K562 (cell line): ENCODE data around the gene TRIM26. TPM values are rescaled to one million over a fixed set of nuclear protein-coding genes. Genes with fewer than 3 reads are reported as not detected.

ENCODE experiments used
- CHD7 ChIP-seq: fragments of 200-600 bp; sonication (generic); IDR thresholded peaks from one replicate; pipeline ENCODE4 v1.6.1; 2012; ENCODE audit warnings: mild to moderate bottlenecking, low read depth, low read length, inconsistent platforms
- polyA plus RNA-seq, 8 experiments: library from polyadenylated mRNA; depleted of rRNA in 4 of 8; stranded (reverse) in 5 of 8; unstranded in 3 of 8; fragments of >200 nt; fragmentation: Nextera tagmentation in 2 of 8; fragmentation: Illumina TruSeq in 1 of 8; extraction: Ambion mirVana in 2 of 8; extraction: Trizol in 1 of 8; gene quantifications; 2 replicates each; pipeline versions ENCODE4 v1.2.1 to v1.2.3, GENCODE V29; 2011 to 2014; ENCODE audit warnings: inconsistent platforms in 1 of 8, missing spikeins in 1 of 8
- total RNA-seq, 7 experiments: library from RNA; depleted of rRNA in 6 of 7; stranded (reverse); fragments of >200 nt in 6 of 7; fragmentation: Illumina TruSeq in 2 of 7; extraction: Trizol in 2 of 7; gene quantifications; 2 replicates each; pipeline versions ENCODE4 v1.2.1 to v1.2.3, GENCODE V29; 2011 to 2021; ENCODE audit warnings: low replicate concordance in 1 of 7

TRIM26 gene
- total and polyA plus RNA-seq, 9 of the 15 experiments (the other 6 are each of a cell fraction or from before 2014, with no cell fraction given), result 0.80 to 5.0 (median 2.8) TPM

DNA sequence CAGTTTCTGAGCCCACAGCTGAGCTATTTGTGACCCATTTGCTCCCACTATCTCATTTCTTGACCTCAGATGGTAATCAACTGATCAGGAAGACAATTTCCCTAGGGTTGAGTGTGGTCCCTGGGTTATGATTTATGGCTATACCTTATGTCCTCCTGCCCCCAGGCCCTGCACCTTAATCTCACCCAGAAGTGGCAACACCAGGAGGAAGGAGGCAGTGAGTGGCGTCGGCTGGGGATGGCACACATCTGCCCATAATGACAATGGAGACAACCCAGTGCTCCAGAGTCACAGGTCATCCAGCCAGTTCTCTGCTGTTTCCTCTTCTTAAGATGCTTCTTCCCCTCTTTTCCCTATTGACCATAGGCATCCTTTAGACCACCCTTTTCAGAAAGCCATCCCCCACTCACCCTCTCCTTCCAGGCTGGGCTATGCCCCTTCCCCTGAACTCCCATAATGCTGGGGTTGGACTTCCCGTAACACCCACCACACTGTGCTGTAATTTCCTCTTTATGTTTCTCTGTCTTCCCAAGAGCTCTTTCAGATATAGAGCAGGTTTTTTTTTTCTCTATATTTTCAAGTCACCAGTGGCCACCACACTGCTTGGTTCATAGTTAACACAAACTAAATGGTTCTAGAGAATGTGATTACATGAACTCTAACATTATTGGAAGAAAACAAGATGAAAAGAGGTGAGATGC is 60.1 kb downstream of the TRIM26 start (continued):
- no peak for TF ChIP-seq CHD7
